Measurements from ENCODE around the gene NEGR1. TPM values are rescaled to one million over a fixed set of nuclear protein-coding genes. Genes with fewer than 3 reads are reported as not detected.

NEGR1 gene
- total and polyA plus RNA-seq, 9 of the 15 experiments (the other 6 are each of a cell fraction or from before 2014, with no cell fraction given), result not detected

- POLR2A ChIA-PET, result no interaction called here
- no TSS peak for BruUV-seq (replicated peaks)
- CTCF ChIA-PET (ENCODE audit: low intra/inter-chr PET ratio), result no interaction called here
These were observed 614.3 kb downstream of the NEGR1 start for GRCh38 chr1:71668065-71668464.

More at GRCh38 chr1:71668065-71668464, 614.3 kb downstream of the NEGR1 start:
- Histone ChIP-seq H3K9me1 (ENCODE audit: control insufficient read depth, insufficient read depth, low read length) (no peaks in the 10 kb centered on the region), H4K20me1 (replicated peaks; ENCODE audit: control insufficient read depth, insufficient read depth, low read length) (no peaks in the 10 kb centered on the region), H3K9me3 (replicated peaks; ENCODE audit: control insufficient read depth, insufficient read depth, low read depth, low read length) (no peaks in the 10 kb centered on the region), H3K4me1 (replicated peaks in 1 of 2; ENCODE audit: control insufficient read depth in 2 of 2, insufficient read depth in 2 of 2, low read length in 2 of 2) (no peaks in the 10 kb centered on the region), H3K4me2 (ENCODE audit: insufficient read depth, low read length) (no peak overlapping the region), H3K4me3 (no peak overlapping the region), H2AFZ (ENCODE audit: low read depth, low read length) (no peak overlapping the region), H3K27ac (ENCODE audit: extremely low read depth, low read depth, low read length) (no peak overlapping the region), H3K27me3 (ENCODE audit: control insufficient read depth in 2 of 2, insufficient read depth in 2 of 2, low read length in 2 of 2) (no peaks in the 10 kb centered on the region), H3K9ac (ENCODE audit: insufficient read depth in 1 of 2, low read depth in 2 of 2, low read length in 2 of 2) (no peak overlapping the region), H3K36me3 (ENCODE audit: control insufficient read depth, insufficient read depth, low read length) (no peaks in the 10 kb centered on the region), H3K79me2 (ENCODE audit: control insufficient read depth, insufficient read depth, low read length) (no peaks in the 10 kb centered on the region)
- in situ Hi-C loops (cut with MboI), result no loop called here
- DNase-seq (ENCODE audit: extremely low read depth in 1 of 4, low spot score in 3 of 4), result no peak
- WGBS (ENCODE audit: insufficient coverage, low coverage, missing lambda C conversion rate), result 0% methylated on average over 3 of the region's 3 CpGs
- intact Hi-C loops (cut with micrococcal nuclease), result no loop called here
- no peak for FAIRE-seq
- ATAC-seq, result no peak
- no peak for TF ChIP-seq SRSF7 (optimal IDR thresholded peaks at IDR 0.05; ENCODE audit: low read depth, low read length)
- TF ChIP-seq ZNF212 (CRISPR knock-in tag; IDR thresholded peaks at IDR 0.05), result no peak
- TF ChIP-seq NUFIP1 (IDR thresholded peaks at IDR 0.05; ENCODE audit: partially characterized antibody), result no peak
- TF ChIP-seq MCM7 (IDR thresholded peaks at IDR 0.05), result no peak
- no peak for TF ChIP-seq NFIC (IDR thresholded peaks at IDR 0.05)
- TF ChIP-seq THAP12 (CRISPR knock-in tag; IDR thresholded peaks at IDR 0.05), result no peak
- TF ChIP-seq MXD1 (CRISPR knock-in tag; IDR thresholded peaks at IDR 0.05; ENCODE audit: borderline replicate concordance, poor library complexity, severe bottlenecking), result no peak
- no peak for TF ChIP-seq SMARCA4 (IDR thresholded peaks at IDR 0.05)
- TF ChIP-seq RBFOX2 (IDR thresholded peaks at IDR 0.05; ENCODE audit: low read depth, low read length), result no peak
